GM23248 (cell line): ENCODE measurements around the gene DHFR2.

Experiments
- EZH2 ChIP-seq: fragments of 200-600 bp; sonication (generic); IDR thresholded peaks from 2 replicates; pipeline ENCODE4 v1.6.1; 2018; ENCODE audit warnings: antibody characterized with exemption, mild to moderate bottlenecking; ENCODE audit not compliant: insufficient read depth, poor library complexity, severe bottlenecking
- EZH2phosphoT487 ChIP-seq: fragments of 200-600 bp; sonication (generic); IDR thresholded peaks from 2 replicates; pipeline ENCODE4 v1.6.1; 2018; ENCODE audit warnings: antibody characterized with exemption, moderate library complexity, mild to moderate bottlenecking, low read depth; ENCODE audit not compliant: insufficient read depth

- TF ChIP-seq EZH2 (no peak), EZH2phosphoT487 (no peak)
These were observed 43.6 kb upstream of the DHFR2 start for GRCh38 chr3:94106268-94106667.
